ENCODE measurements around the gene SLC29A3.
"Not testable (repeated sequence)": the region's sequence is repeated elsewhere in the genome, so short reads cannot be mapped to it uniquely, and the experiment has no call there.

Gene SLC29A3

DNA sequence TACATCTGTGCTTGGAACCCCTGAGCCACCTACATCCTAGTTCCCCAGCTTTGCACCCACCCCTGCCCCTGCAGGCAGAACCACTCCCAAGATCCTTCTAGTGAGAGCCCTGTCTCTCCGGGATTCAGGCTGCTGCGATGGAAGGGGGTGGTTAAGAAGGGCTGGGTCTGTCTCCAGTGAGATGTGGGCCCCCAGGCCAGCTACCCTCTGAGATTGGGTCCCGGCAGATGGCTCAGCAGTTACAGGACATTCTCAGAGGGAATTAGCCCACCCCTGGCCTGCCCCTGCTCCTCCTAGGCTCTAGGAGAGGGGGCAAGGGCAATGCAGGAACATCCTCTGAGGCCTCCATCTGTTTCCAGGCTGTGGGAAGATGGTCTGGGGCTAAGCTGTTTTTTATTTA, 27.7 kb downstream of the SLC29A3 start:
- no peak for DNase-seq (ENCODE audit: low read depth)

DNA sequence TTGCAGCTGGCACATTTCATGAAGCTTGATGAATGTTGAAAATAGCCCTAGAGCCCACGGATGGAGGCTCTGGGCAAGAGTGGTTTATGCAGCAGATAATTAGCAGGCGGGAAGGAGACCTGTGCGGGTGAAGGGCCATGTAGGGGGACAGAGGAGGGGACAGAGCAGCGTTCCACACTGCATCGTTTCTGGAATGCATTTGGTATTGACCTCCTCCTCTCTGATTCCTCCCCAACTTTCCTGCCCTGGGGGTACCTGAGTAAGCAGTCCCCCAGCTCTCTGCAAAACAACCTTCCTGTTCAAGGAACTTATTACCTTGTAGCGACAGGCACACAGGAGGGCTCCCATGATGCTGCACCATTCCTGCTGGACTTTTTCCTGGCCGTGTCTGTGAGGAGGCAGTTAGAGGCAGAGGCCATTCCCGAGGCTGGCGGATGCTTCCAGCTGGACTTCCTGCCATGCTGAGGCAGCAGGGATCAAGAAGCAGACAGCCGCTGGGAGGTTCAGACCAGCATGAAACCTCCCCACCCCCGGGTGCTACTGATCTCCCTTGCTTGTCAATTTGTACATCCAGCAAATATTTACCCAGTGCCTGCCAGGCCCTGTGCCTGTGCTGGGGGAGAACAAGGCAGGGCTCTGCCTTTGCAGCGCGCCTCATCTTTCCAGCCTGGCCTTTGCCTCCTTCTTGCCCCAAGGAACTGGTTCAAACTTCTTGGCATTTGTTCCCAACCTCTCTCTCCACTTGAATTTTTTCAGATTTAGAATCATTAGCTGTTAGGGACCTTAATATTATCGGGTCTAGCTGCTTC, 28.7 kb downstream of the SLC29A3 start:
- no peak for DNase-seq (ENCODE audit: low read depth)

DNA sequence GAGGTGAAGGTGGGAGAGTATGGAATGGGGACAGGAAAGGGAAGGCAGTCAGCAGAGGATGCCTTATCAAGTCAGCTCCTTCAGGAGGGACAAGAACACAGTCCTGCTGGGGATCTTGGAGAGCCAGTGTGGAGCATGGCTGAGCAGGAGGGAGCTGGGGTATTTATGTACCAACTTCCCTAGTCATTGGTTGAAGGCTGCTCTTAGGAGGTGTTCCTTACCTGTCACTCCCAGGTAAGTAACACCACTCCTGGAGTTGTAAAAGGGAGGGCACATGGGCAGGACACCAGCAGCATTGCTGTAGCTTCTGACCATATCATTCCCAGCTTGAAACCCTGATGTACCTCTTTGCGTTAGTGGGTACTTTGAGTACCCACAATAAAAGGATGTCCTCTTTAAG, 29.8 kb downstream of the SLC29A3 start:
- no peak for DNase-seq (ENCODE audit: low read depth)

DNA sequence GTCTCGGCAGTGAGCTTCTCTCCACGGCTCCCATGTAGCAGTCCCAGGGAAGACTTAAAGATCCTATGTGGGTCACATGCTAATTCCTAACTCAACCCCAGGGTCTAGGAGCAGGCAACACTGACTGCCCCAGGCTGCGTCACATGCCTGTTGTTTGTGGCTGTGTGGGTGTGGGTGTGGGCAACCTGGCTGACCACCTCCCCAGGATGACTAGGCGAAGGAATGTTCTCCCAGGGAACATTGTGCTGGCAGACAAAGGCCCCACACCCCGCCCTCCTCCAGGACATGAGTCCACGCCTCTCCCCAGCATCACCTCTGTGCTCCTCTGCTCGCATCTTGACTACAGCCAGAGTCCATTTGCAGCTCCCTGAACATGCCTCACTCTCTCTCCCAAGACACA, 30.3 kb downstream of the SLC29A3 start:
- no peak for DNase-seq (ENCODE audit: low read depth)

DNA sequence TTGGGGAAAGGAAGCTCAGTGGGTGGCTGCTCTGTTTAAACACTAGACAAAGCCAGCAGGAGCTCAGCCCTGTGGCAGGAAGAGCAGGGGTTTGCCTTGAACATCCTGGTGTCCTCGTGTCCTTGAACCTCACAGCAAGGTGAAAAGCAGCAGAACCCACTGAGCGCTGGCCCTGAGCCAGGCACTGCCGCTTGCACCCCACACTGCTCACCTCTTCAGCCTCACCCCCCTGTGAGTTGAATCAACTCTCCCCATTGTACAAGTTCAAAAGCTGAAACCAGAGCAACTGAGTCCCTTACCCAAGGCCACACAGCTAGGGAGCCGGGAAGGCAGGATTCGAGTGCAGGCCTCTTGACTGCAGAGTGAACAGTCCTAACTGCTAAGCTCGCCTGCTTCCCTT, 32.0 kb downstream of the SLC29A3 start:
- DNase-seq (ENCODE audit: low read depth): no peak

DNA sequence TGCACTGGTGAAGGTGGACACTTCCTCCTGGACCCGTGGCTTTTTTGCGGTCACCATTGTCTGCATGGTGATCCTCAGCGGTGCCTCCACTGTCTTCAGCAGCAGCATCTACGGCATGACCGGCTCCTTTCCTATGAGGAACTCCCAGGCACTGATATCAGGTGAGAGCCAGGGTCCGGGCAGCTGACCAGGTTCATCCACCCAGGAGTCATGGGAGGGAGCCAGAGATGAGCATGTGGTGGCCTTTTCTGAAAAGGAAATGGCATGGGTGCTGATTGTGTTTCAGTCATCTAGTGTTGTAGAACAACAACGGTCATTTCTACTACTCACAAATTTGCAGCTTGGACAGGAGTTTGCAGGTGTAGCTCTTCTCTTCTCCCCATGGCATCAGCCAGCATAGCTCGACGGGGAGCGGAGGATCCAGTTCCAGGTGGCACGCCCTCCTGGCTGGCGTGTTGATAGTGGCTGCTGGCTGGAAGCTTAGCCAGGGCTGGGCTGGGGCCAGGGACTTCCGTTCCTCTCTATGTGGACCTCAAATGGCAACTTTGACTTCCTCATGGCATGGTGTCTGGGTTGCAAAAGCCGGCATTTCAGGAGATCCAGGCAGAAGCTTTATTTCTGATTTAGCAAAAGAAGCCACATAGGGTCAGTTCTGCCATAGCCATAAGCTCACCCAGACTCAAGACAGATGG, 32.7 kb downstream of the SLC29A3 start:
- no peak for DNase-seq (ENCODE audit: low read depth)

DNA sequence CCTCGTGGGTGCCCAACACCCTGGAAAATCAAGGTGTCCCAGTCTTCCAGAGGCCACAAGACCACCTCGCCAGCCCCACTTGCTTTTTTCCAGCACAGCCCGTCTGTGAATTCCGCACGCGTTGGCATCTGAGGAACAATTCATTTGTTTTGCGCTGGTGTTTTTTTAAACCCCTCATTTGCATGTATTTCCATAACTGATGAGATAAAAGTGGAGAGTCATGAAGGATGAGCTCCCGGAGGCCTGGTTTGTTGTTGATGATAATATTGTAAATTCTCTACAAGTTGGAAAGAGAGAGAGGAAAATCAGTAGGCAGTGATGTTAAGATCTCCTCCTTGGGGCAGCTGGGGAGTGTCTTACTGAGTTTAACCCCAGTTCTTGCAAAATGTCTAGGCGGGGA, 34.6 kb downstream of the SLC29A3 start:
- DNase-seq (ENCODE audit: low read depth): no peak

DNA sequence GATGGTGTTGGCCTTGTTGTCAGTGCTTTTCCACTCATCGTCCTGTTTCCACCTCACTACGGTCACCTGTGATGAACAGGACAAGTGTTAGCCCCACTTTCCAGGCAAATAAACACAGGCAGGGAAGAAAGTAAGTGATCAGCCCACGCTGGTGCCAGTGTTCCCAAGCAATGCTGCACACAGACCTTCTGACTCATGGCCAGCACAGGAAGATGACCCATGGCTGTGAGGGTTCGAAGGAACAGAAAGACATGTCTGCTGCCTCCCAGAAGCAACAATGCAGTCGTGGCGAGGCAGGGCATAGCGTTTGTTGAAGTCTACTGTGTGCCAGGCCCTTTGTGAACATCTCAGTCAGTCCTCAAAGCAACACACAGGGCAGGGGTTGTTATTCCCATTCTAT, 35.7 kb downstream of the SLC29A3 start:
- DNase-seq (ENCODE audit: low read depth): no peak

DNA sequence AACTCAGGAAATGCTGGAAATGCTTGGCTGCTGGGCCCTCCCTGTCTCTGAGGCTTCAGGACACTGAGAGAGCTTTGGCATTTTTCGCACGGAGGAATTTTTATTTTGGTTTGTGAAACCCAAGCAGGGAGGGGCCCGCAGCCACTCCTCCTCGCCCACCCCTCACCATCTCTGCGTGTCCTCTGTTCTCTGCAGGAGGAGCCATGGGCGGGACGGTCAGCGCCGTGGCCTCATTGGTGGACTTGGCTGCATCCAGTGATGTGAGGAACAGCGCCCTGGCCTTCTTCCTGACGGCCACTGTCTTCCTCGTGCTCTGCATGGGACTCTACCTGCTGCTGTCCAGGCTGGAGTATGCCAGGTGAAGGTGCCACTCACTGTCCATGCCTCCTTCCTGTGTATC, 36.8 kb downstream of the SLC29A3 start:
- no peak for DNase-seq (ENCODE audit: low read depth)

DNA sequence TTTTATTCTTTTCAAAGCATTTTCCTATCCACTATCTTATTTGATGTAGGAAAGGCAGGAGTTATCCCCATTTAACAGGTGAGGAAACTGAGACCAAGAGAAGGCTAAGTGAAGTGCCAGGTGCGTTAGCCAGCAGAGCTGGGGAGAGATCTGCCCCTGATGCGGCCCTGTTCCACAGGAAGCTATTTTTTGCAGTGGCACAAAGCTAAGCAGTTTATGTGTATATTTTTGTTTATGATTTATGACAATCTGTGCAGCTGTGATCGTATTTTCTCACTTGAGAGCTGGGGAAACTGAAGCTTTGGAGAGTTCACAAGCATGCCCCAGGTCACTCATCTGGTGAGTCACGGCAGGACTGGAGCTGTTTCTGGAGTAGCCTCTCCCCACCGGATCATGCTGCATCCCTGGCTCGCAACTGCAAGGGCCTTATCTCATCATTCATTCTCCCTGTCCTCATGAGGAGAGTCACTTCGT, 38.8 kb downstream of the SLC29A3 start:
- no peak for DNase-seq (ENCODE audit: low read depth)

DNA sequence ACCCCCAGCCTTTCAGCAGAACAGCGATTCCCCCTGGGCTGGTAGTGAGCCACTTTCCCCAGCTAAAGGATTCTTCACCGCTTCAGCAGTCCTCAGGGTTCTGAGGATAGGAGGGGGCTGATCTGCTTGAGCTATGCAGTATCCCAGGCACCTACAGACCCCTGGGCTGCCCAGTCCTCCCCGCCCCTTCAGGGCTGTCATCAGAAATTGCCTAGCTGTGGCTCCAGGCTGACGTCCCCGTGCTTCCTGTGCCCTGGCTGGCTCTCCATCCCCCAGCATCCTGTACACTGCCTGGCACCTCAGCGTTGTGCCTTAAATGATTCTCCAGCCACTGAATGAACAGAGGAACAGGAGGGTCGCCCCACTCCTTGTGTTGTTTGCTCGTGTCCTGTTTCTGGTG, 39.2 kb downstream of the SLC29A3 start:
- no peak for DNase-seq (ENCODE audit: low read depth)

DNA sequence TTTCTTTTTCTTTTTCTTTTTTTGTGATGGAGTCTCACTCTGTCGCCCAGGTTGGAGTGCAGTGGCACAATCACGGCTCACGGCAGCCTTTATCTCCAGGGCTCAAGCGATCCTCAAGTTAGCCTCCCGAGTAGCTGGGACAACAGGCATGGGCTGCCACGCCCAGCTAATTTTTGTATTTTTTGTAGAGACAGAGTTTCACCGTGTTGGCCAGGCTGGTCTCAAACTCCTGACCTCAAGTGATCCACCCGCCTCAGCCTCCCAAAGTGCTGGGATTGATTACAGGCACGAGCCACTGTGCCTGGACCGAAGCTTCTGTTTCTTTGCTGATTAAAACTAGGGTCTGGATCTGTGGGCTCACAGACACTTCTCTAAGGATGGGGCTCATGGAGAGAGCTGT, 39.8 kb downstream of the SLC29A3 start:
- not testable (repeated sequence) for DNase-seq (ENCODE audit: low read depth)

DNA sequence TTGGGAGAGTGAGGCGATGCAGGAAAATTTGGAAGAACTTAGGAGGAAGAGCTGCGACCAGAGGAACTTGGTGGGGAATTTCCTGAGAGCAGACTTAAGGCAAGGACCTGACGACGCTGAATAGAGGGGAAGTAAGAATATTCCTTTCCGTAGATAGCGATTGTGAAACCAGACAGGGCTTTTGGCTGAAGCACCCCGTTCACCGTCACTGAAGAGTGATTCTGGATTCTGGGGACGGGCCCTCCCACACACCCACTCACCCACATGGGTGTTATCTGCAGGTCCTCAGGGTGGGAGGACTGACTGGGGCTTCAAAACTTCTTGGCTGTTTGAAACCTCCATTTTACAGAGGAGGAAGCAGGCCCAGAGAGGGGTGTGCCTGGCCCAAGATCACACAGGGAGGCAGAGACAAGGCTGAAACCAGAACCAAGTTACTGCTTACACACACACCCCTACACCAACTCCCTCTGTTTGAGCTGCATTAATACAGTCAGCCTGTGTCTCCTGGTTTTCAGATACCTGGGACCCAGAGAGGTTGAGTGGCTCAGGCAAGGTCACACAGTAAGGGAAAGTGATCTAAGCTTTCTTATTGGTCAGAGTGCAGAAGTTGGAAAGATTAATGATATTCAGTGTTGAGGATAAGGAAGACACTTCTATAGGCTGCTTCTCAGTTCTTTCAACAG, 40.4 kb downstream of the SLC29A3 start:
- DNase-seq (ENCODE audit: low read depth): no peak

DNA sequence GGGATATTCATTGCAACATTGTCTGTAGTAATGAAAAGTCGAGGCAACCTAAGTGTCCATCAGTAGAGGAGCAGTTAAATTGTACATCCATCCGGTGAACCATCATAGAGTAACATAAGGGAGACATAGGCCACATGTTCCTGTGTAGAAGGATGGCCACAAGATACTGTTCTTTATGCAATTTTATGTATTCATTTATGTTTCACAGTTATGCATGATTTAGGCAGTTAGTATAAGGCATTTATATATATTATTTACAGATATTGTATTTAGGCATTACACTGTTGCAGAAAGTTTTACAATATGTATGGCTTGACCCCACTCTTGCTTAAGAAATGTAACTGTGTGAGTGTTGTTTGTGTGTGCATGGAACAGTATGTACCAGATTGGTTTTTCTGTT, 41.7 kb downstream of the SLC29A3 start:
- DNase-seq (ENCODE audit: low read depth): no peak

DNA sequence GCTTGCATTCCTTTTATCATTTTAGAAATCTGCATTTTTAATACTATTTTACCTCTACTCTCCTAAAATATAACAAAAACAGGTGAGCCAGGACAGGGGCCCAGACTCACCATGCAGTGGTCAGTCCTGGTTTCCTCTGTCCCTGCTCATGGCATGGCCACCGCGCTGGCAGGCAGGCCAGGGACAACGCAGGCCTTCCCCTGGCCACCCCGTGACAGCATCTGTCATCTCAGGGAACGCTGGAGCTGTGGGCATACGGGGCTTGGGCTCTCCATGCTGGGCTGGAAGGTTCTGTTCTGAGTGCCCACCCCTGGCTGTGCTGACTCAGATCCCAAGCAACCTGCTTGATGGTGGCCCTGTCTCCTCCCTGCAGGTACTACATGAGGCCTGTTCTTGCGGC, 42.5 kb downstream of the SLC29A3 start:
- no peak for DNase-seq (ENCODE audit: low read depth)

DNA sequence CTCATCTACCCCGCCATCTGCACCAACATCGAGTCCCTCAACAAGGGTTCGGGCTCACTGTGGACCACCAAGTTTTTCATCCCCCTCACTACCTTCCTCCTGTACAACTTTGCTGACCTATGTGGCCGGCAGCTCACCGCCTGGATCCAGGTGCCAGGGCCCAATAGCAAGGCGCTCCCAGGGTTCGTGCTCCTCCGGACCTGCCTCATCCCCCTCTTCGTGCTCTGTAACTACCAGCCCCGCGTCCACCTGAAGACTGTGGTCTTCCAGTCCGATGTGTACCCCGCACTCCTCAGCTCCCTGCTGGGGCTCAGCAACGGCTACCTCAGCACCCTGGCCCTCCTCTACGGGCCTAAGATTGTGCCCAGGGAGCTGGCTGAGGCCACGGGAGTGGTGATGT, 43.1 kb downstream of the SLC29A3 start:
- no peak for DNase-seq (ENCODE audit: low read depth)

DNA sequence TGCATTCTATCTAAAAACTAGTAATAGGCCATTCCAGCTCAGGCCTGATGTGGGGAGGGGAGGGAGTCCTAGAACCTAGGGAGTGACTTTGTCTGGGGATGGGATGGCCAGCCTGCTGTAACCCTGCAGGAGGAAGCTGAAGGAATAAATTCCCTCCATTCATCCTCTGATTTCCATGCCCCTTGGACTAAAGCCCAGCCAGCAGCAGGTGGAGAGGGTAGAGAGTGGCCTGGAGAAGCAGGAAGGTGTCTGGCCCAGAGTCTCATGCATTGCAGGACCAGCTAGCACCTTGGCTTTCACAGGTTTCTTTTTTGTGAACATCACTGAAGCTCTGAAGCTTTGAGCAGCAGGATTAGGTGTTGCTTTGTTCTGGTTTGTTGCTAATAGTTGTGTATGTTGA, 44.9 kb downstream of the SLC29A3 start:
- no peak for DNase-seq (ENCODE audit: low read depth)

DNA sequence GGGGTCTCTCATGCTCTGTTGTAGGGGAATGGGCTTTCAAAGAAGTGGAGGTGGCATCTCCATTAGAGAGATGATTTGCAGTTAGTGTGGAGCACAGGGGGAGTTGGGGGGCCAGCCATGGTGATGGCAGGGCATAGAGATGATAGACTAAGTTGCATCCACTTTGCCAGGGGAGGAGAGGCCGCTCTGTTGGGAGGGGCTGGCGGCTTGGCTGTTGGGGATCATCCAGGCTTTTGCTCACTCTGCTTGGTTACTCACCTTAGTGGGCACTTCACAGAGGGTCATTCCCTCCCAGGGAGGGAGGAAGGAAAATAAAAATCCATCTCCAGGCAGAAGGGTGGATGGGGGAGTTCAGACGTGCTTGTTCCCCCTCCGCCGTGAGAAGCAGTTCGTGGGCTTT, 46.3 kb downstream of the SLC29A3 start:
- DNase-seq (ENCODE audit: low read depth): no peak

DNA sequence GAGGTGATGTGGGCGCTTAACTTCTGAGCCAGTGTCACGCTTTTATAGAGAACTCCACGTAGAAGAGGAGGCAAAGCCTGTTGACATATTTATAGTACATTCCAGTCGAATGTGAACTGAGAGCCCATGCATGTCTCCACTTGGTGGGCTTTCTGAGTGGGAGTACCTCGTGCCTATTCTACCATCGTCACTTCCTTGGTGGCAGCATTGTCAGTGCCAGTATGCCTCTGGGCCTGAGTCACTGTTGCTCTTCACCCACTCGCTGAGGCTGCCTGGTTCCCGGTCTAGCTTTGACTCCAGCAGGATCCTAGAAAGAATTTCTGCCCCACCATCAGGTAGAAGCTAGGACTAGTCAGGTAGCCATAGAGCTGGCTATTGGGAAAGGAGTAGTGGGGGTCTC, 47.6 kb downstream of the SLC29A3 start:
- no peak for DNase-seq (ENCODE audit: low read depth)

DNA sequence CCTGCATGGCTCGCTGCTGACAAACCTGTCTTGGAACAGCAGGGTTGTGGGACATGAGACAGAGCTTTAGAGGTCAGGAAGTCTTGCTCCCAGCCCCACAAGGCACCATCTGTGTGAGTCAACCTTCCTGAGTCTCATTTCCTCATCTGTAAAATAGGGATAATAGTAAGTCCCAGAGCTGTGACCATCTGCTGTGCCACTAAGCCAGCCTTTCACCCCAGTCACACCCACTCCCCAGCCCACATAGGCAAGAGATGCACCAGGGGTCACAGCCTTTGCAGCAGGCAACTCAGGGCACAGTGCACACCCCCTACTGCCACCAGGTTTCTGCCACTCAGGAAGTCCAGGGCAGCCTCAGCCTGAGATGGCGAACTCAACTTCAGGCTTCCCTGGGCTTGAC, 48.2 kb downstream of the SLC29A3 start:
- DNase-seq (ENCODE audit: low read depth): no peak

DNA sequence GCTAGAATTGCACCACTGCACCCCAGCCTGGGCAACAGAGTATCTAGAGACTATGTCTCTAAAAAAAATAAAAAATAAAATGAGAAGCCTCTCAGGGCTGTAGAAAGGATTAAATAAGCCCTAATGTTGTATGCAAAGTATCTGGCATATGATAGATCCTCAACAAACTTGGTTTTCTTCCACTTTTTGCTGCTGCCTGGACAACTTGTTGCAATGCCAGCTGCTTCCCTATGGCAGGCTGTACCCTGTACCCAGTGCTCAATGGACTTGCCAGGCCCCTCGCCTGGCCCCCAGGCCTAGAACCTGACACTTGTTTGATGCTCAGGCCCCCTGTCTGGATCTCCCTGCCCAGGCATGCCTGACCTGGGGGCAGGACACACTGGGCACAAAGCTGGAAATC, 49.1 kb downstream of the SLC29A3 start:
- DNase-seq (ENCODE audit: low read depth): no peak

DNA sequence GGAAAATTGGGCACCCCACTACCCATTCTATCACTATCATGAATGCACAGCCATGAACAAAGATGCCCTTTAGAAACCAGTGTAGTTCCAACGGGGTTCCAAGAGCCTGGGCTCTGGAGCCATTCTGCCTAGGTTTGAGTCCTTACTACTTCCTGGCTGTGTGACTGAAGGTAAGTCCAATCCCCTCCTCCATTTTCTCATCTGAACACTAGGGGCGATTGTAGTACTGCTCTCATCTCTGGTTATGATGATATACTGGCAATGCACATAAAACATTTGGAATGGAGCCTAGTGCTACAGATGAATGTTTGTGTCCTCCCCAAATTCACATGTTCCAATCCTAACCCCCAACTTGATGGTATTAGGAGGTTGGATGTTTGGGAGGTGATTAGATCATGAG, 49.6 kb downstream of the SLC29A3 start:
- DNase-seq (ENCODE audit: low read depth): no peak

DNA sequence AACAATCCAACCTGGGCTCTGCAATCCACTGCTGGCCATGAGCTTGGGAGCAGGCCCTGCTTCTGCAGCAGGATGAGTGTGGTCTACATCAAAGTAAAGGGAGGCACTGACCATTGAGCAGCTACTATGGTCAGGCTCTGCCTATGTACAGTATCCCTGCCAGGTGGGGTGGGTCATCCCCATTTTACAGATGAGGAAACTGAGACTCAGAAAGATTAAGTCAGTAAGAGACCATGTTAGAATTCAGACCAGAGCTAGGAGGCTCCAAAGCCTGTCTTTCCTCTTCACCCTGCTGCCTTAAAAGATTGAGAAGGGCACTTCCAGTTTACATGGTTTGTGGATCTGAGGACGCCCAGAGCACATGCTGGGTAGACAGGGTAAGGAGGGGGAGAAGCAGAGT, 50.5 kb downstream of the SLC29A3 start:
- no peak for DNase-seq (ENCODE audit: low read depth)
